GM21390 (cell line): Measurements from ENCODE around the gene DDAH1.

Experiments used
- ATAC-seq: cut with Tn5 transposase; IDR thresholded peaks from one replicate; pipeline ENCODE4 v1.9.1; 2021; ENCODE audit not compliant: unreplicated experiment

DDAH1 gene

DNA sequence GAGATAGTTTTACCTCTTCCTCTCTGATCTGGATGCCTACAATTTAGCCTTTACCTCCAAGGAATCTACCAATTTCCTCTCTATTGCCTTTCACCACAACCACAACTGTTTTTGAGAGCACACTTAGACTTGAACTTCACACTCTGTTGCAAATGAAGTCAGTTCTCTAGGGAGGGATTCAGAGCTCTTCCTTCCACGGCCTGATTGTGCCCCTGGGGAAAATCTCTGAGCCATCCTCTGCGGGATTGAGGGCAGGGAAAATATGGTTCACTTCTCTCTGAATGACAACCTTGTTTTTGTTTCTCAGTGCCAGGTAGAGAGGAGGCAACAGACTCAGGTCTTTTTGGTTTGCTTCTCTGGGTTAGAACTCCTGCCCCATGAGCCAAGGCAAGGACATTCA lies 153.1 kb downstream of the DDAH1 start:
- ATAC-seq = no peak

DNA sequence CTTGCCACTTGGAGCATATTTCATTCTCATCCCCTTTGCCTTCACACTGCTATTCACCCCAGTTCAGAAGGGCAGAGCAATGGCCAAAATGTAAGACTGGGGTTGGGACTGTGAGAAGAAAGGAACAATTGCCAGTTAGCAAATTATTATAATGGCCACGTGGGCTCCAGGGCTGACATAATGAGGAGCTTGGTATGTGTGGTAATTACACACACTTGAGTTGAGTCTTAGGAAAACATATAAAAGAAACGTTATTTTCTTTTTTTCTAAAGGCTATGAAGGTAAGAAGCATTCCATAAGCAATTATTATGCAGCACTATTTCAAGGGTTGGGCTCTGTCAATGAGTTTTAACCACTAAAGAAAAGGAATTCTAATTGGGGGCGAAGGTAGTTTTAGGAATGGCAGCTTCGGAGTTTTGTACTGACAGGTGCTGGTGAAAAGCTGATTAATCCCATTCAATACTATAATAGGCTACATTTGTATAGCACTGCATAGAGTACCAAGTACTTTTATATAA lies 156.1 kb downstream of the DDAH1 start:
- ATAC-seq = no peak

DNA sequence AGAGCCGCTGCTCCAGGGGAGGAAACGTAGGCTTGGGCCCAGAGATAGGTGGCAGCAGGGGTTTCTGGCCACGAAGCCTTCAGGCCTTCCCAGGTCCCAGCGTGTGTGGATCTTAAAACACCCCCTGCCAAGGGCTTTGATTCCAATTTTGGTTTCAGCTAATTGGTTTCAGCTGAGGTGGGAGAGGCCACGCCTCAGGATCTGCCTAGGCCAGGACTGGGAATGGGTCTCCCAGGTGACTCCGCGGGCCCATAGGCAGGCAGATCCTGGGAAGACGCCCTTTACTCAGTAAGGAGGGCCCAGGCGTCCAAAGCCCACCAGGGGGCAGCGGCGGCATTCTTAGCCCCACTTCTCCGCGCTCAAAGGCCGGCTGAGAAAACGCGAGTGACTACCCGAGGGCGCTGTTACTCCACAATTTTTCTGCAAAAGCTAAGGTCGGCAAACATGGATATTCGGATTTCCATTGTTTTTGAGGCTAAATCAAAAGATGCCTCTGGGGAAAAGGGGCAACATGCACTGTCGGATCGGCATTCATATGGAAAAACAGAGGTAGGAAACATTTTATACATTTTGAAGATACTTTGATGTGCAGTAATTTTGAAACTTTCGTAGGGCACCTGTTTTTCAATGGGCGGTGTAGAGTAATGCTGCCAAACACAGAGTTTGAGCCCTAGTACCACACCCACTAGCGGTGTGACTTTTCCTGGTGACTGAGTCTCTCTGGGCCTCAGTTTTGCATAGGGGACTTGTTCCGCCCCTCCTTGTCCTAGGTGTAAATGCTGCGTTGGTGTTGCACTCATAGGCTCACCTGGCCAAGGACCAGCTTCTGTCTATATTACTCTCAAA lies 156.7 kb downstream of the DDAH1 start:
- peak; percentile 89 for ATAC-seq

DNA sequence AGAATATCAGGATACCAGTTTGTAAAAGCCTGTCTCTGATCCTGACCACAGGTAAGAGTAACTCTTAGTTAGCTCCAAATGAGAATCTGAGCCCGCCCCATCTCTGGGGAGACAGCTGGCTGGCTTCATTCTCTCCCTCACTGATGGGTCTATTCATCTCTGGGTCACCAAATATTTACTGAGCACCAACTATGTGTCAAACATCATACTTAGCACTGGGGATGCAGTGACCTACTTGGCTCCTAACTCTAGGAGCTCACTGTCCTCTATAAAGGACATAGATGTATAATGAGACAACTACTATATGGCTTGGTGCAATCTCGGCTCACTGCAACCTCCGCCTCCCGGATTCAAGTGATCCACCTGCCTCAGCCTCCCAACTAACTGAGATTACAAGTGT lies 158.7 kb downstream of the DDAH1 start:
- no peak for ATAC-seq

DNA sequence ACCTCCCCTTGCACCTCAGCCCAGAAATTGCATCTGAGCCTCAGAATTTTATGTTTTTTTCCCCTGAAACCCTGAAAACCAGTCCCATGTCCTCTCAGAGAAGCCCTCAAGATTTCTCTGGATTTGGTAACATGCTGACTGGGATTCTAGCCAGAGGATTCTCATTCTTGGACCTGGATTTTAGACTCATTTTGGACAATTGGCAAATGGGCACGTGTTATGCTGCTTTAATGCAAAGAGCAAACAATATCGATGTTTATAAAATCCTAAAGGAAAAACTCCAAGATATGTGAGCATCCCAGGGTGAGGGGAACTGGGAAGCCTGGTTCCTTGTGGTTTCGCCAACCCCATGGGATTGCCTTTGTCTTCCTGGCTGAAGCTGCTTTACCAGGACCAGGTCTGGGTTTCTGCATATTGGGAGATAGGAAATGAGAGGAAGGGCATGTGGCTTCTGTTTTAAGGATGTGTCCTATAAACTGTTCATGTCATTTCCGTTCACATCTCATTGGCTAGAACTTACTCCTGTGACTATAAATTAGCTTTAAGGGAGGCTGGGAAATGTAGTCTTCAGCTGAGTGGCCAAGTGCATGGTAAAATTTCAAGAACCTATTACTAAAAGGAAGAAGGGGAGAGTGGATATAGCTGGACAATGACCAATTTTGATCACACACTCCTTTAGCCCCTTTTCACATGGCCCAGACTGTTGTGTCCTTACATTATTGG lies 161.4 kb downstream of the DDAH1 start:
- ATAC-seq = no peak

DNA sequence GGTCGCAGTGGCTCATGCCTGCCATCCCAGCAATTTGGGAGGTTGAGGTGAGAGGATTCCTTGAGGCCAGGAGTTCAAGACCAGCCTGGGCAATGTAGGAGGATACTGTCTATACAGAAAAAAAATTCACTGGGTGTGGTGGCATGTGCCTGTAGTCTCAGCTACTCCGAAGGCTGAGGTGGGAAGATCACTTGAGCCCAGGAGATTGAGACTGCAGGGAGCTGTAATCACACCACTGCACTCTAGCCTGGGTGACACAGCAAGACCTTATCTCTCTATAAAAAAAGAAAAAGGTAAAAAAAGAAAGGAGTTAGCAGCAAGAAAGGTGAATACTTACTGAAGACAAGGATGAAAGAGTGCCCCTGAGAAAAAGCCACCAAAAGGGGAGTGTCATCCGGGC lies 164.8 kb downstream of the DDAH1 start:
- no peak for ATAC-seq

DNA sequence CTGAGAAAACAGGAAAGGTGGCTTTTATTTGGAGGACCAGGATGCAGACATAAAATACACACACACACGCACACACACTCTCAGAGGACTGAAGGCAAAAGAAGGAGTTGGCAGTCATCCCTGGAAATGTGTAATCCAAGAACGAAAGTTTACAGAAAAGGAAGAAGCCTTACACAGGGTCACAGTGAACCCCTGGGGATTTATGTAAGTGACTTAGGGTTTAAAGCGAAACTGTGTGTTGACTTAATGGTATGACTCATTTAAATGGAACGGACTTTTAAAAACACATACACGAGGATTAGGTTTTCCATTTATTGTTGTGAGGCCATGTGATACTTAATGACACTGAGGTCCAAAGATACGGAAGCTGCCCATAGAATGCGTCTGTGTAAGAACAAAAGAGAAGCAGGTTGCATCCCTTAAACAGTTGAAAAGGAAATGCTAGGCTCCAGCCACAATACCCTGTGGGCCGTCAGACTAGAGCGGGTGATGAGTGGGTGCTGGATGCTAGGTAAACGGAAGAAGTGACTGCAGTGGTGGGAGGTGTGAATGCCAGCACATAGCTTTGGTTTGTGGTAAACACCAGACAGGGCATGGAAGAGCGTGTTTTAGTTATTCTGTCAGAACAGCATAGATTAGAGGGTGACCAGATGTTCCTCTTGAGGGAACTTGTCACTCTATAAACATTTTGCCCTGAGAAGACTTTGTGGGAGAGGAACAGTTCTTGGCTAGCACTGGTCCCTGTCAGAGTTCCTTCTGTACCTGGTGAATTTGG lies 166.9 kb downstream of the DDAH1 start:
- peak; percentile 93 for ATAC-seq

DNA sequence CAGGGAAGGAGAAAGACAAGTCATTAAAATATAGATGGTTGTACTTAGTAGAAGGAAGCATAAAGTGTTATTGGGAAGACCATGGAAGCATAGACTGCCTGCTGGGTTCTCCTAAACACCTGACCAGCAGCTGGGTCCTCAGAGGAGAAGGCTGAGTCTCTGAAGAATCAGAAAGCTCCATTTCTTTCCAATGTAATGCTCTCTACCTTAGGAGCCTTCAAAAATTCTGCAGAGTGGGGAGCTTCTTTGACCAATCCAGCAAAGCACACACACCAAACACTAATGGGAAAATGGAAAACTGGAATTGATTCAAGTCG lies 167.5 kb downstream of the DDAH1 start:
- no peak for ATAC-seq

DNA sequence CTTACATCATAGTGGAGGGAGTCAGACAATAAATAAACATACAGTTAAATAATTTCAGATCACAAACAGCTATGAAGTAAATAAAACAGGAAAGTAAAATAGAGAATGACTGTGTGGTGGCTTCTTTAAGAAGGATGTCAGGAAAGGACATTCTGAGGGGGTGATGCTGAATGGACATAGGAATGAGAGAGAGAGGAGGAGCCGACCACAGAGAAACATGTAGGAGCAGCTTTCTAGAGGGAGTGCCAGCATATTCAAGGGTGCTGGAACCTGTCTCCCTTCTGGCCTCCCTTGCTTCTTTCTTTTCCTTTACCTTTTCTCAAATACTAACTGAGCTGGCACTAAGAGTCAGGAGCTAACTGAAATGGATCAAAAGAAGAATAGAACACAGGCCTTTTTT lies 168.0 kb downstream of the DDAH1 start:
- no peak for ATAC-seq

DNA sequence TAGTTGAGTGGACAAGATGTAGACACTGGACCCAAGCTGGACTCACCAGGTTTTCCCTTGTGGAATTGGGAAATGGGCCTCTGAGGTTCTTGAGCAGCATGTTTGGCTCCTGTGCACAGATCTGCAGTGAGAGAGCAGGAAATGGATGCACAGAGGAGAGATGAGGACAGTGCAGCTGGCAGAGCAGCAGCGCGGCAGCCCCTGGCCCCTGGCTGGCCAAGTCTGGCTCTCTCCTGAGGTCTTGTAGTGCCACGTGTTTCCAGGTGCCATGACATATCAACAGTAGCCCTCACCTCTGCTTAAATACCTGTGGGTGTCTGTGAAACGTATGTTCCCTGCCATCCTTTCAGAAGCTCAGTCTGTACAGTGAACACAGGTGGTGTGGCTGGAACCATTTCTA lies 169.3 kb downstream of the DDAH1 start:
- ATAC-seq = no peak

DNA sequence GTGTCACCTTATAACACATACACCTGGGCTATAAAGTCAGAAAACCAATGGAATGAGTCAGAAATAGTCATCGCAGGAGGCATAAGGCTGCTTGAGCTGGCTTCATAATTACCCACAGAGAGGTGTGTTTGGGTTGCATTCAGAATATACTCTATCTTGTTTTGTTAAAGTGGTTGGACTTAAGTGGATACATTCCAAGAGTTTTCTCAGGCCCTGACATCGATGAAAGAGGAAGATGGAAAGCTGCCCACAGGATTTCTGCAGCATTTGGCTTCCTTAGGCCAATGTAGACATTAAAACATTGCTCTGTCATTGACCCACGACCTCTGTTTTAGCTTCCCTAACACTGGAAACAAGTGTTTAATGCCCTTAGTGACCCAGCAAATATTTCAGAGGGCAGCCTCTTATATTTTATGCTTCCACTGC lies 169.9 kb downstream of the DDAH1 start:
- no peak for ATAC-seq

DNA sequence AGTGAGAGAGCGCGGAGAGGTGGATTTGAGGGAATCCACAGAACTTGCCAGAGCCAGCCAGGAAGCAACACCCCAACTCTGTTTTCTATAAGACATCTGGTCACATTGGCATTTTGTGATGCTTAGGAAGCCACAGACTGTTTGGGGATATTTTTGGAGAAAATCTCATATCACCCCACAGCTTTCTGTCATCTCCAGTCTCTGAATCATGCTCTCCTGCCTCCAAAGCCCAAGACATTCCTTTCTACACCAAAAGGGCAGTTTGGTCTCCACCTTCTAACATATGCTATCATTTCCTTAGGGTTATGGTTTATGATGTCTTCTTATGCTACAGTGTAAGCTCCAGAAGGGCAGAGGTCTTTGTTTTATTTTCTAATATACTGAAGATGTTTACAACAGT lies 174.1 kb downstream of the DDAH1 start:
- no peak for ATAC-seq

DNA sequence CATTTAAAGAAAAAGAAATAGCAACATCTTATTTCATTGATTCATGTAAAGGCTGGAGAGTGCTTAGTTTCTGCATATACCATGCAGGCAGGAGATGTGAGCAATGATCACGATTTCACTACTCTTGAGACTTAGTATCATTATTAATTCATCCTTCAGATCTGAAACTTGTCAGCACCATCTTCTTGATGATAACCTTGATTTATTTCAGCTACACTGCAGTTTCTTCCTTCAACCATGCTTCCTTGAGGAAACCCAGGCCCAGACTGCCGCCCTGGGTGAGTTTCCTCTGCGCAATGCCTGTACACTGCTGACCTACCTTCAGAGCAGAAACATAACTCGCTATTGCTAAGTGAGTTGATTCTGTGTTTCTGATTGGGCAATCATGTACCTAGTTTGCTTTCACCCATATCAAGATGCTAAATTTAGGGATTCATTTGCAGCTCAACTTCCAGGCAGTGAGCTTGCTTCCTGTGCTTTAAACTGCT lies 175.1 kb downstream of the DDAH1 start:
- peak; percentile 58 for ATAC-seq

DNA sequence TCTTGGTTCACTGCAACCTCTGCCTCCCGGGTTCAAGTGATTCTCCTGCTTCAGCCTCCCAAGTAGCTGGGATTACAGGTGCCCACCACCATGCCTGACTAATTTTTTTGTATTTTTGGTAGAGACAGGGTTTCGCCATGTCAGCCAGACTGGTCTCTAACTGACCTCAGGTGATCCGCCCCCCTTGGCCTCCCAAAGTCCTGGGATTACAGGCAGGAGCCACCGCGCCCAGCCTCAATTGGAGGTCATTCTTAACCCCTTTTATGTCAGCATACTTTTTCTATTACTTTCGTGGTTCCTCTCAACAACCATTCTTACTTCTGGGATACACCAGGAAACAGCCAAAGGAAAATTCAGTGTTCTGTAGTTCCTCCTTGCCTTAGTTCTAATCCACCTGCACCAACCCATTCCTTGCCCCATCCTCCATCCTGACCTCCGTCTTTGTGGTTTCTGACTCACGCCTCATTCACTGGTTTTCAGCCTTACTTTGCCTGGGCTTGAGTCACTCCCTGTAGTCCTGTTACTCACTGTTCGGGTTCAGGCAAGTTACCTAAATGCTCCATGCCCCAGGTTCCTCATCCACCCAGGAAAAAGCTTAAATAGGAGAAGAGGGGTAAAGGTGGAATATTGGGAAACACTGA lies 175.6 kb downstream of the DDAH1 start:
- ATAC-seq = peak; percentile 15

DNA sequence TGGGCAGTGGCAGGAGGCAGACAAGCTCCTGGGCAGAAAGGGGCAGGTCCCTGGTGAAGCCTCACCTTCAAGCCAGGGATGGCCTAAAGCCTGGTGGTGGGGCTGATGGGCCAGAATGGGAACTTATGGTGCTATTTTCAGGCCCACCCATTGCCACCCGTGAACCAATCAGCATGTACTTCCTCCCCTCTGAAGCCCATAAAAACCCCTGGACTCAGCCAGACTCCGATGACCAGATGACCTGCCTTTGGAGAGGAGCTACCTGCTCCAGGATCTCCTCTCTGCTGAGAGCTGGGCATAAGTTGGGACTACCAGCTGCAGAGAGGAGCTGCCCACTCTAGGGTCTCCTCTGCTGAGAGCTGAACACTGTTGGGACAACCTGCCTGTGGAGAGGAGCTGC lies 180.8 kb downstream of the DDAH1 start:
- no peak for ATAC-seq

DNA sequence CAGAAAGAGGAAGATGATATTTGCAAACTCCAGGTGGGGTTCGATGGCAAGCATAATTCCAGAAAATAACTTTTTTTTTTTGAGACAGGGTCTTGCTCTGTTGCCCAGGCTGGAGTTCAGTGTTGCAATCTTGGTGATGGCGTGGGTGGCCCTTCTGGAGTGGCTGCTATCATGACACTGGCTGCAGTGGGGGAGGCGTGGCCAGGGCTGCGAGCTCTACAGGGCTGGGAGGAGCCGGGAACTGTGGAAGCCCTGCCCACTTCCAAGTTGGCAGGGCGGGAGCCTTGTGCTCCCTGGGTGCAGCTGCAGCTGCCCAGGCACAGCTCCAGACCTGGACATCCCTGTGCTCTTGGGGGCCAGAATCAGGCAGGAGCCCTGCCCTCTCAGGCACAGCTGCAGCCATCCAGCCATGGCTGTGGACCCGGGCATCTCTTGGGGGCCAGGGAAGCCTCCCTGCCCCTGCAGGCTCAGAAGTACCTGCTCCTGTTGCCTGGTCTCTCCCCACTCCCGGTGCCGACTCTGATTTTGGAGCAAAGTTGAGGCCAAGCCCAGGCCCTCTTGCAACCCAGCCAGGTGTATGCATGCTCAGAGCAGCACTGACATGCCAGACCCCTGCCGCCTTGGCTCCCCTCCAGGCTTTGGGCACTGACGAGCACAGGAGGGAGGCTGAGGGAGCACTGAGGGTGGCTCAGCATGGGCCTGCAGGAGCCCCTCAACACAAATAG lies 181.3 kb downstream of the DDAH1 start:
- no peak for ATAC-seq

DNA sequence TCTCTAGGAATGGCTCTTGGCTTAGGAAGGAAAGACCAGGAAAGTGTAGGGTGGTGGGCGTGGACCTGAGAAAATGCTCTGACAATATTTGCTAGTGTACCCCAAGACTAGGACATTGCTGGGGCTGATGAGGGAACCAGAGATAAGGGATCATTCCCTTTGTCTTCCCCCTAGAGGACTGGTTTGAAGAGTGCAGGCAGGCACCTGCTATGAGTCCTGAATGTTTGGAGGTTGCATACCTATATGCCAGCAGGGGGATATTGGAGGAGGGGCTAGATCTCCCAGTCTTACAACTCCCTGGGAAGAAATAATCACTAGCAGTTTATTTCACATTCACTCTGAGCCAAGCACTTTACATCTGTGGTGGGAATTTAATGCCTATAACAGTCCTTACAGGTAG lies 182.5 kb downstream of the DDAH1 start:
- no peak for ATAC-seq

DNA sequence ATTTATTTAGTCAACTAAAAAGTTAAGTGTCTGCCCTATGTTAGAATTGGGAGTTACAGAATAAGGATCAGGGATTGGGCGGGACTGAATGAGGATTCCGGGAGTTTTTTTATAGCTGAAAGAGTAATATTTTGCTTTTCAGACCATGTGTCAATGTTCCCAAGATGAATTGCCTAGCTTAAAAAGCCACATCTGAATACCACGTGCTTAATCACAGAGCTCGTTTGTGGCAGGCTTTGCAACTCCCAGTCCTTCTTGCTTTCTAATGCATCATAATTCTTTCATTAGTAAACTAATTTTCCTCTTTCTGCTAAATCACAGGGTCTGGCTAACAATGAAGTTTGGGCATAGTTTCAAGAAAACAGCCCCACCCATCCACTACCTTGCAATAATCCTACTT lies 184.3 kb downstream of the DDAH1 start:
- no peak for ATAC-seq

DNA sequence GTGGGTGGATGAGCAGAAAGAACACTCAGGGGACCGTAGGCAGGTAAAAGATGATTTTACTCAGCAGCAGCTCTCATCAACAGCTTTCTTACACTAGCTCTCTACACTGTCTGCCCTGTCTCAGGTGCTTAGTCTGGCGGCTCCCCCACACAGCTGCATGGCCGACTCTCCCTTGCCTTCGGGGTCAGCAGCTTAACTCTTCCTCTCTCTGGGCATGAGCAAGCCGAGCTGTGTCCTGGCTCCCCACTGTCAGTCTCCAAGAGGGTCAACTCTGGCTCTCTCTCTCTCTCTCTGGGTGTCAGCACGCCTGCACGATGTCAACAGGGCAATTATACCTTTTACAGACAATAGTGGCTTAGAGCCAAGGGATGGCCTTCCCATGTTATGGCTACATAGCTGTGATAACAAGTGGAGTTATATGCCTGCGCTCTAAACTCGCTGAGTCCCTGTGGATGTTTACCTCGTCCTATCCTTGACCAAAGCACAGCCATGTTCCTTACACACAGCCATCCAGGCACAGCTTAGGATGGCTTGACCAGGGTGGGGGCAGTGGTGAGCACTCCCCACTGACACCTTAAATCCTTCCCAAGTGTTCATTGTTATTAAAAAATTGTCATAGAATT lies 185.4 kb downstream of the DDAH1 start:
- no peak for ATAC-seq

DNA sequence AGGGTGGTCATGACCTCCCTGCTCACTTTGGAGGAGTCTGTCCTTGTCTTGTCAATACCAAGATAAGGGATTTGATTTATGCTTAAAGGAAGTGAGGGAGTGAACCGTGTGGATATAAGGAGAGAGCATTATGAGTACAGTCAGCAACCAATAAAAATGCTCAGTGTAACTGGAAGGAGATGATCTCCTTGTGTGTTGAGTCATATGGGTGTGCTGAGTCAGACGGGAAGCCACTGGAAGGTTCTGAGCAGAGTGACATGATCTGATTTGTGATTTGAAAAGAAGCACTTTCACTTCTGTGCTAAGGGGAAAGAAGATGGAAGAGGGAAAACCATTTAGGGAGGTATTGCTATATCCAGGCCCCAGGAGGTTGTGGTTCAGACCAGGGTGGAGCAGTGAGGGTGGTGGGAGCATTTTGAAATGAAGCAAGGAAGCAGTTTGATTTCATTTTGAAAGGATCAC lies 186.1 kb downstream of the DDAH1 start:
- no peak for ATAC-seq
